HUDEP-2 (cell line): ENCODE data around the gene BMPR1B.
"Not testable (repeated sequence)": the region's sequence is repeated elsewhere in the genome, so short reads cannot be mapped to it uniquely, and the experiment has no call there.

Experiments
- DNase-seq, 76 experiments: peaks; one replicate each; lab custom pipeline; 2025; ENCODE audit not compliant: unreplicated experiment in 76 of 76; lab: John Stamatoyannopoulos, UW

BMPR1B gene

DNA sequence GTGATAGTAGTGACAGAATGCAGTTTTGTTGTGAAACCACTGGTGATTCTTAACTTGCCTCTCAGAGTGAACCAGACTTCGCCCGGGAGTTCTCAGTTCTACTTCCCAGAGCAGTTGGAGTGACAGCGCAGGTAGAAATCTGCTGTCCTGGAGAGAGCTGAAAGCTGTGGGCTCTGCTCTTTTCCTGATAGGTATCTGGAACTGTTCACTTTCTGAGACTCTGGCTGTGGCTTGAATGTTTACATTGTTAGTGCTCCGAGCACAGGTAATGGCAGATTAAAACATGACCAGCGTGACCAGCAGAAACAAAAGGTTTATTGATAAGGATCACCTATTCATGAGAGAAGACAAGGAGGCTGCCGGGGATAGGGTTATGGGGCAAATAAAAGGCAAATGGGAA, 360.7 kb downstream of the BMPR1B start:
- DNase-seq: no peak

- DNase-seq: no peak
Observed at GRCh38 chr4:95120456-95120855, 362.7 kb downstream of the BMPR1B start.

DNA sequence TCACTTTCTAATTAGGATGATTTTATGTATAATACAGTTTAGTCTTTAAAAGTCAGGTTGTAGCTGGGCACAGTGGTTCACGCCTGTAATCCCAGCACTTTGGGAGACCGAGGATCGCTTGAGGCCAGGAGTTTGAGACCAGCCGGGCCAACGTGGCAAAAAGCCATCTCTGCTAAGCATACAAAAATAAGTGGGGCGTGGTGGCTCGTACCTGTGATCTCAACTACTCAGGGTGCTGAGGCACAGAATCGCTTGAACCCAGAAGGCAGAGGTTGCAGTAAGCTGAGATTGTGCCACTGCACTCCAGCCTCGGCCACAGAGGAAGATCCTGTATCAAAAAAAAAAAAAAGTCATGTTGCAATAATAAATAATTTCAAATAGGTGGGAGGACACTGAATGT, 364.2 kb downstream of the BMPR1B start:
- DNase-seq: no peak

DNA sequence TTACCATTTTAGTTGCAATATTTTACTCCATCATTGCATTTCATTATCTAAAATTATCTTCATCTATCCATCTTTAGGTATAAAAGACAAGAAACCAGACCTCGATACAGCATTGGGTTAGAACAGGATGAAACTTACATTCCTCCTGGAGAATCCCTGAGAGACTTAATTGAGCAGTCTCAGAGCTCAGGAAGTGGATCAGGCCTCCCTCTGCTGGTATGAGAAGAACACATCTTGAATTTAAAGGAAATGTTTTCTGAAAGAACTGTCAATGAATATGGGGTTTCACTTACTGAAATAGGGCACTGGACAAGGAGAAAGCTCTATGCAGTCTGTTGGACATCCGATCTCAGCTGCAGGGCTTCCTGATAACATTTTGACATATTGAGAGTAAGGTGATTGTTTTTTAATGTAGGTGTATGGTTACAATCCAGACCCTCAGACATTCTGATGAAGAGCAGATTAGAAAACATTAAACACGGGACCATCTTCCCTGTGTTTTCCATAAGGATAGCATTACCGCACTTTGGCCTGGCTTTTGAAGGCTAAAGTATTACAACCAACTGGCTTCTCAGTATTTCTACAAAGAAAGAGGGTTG, 367.2 kb downstream of the BMPR1B start:
- DNase-seq: no peak

- DNase-seq: no peak
Observed at GRCh38 chr4:95129031-95129430, 371.3 kb downstream of the BMPR1B start.

- no peak for DNase-seq
Observed at GRCh38 chr4:95129821-95130311, 372.1 kb downstream of the BMPR1B start.

- DNase-seq: not testable (repeated sequence)
Observed at GRCh38 chr4:95134016-95134415, 376.3 kb downstream of the BMPR1B start.

DNA sequence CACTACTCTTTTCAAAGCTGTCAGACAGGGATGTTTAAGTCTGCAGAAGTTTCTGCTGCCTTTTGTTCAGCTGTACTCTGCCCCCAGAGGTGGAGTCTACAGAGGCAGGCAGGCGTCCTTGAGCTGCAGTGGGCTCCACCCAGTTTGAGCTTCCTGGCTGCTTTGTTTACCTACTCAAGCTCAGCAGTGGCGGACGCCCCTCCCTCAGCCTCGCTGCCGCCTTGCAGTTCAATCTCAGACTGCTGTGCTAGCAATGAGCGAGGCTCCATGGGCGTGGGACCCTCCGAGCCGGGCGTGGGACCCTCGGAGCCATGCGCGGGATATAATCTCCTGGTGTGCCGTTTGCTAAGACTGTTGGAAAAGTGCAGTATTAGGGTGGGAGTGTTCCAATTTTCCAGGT, 381.7 kb downstream of the BMPR1B start:
- not testable (repeated sequence) for DNase-seq

- no peak for DNase-seq
Observed at GRCh38 chr4:95141361-95141760, 383.6 kb downstream of the BMPR1B start.

- no peak for DNase-seq
Observed at GRCh38 chr4:95142932-95143331, 385.2 kb downstream of the BMPR1B start.

DNA sequence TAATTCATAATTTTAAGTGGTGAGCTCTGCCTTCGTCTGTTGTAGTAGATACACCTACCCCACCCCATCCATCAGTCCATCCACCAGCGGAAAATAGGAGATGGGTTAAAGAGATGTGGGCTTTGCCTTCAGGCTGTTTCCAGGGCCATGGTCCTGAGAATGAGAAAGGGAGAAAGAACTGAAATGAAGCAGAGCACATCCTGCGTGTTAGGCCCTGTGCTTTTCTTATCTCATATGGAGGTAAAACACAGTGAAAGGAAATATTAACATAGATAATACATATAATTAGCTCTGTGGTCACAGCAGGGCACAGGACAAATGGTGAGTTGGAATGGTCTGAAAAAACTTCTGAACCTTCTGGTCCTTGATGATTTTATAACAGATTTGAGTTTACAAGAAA, 393.5 kb downstream of the BMPR1B start:
- no peak for DNase-seq

GRCh38 chr4:95153182-95153581, 395.4 kb downstream of the BMPR1B start:
- DNase-seq: no peak

DNA sequence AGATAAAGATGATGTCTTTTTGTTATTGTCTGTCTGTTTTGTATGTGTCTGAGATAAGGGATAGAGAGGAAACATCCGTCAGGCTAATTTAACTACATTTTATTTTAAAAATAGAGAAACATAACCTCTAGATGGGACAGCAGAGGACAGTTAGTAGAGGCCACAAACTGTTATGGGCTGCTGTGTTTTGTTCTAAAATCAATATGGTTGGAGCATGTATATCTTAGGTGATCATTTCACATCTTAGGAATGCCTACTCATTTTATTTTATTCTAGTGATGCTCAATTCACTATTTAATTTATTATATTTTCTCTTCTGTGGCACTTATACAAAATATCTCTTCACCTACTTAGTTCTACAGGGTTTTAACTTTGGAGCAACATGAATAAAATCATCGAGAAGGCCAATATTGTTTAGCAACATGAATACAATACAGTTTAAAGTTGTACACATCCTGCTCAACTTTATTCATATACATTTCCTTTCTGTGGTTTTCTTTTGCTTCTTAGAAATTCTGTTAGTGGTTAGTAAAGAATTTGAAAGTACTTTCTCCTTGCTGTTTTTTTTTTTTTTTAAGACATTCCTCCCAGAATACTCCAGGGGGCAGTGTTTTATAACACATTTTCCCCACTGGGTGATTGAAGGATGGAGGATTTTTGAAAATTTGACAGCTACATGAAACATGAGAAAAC, 398.1 kb downstream of the BMPR1B start:
- peak in 11 of 76 experiments; percentile 1 to 32 (median 5) for DNase-seq

- DNase-seq: no peak
Observed at GRCh38 chr4:95156452-95156765, 398.7 kb downstream of the BMPR1B start.

- DNase-seq: no peak
Observed at GRCh38 chr4:95157596-95157995, 399.8 kb downstream of the BMPR1B start.

GRCh38 chr4:95158045-95158444, 400.3 kb downstream of the BMPR1B start:
- no peak for DNase-seq

GRCh38 chr4:95158626-95159025, 400.9 kb downstream of the BMPR1B start:
- DNase-seq: no peak

DNA sequence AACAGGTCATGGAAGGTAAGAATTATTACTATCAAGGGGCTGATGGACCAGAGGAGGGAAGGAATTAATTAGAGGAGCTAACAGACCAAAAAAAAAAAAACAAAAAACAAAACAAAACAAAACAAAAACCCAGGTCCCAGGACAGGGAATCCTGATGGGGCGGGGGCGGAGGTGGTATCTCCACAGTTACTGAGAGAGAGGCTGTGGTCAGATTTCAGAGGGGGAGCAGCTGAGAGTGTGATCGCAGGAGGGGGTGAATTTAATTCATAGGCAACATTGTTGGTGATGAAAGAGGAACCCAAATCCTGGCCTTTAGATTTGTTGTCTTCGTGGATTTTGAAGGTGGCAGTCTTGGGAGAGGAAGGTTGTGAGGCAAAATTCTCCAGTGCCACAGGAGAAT, 401.6 kb downstream of the BMPR1B start:
- no peak for DNase-seq

GRCh38 chr4:95161781-95162469, 404.2 kb downstream of the BMPR1B start:
- no peak for DNase-seq

DNA sequence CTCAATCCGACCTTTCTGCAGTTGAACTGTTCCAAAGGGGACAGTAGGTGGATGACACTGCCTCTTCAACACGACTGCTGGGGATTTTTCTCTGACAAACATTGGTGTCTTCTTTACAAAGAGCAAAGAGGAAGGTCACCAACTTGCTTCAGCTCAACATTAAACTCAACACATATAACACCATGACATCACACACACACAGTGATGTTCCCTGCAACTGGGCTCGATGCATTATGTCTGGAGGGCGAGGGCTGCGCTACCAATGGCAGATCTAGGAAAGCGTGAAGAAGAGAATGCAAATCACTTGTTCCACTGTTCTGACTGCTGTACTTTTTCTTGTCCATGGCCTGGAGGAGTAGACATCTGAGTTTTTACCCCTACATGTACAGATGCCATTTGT, 405.1 kb downstream of the BMPR1B start:
- DNase-seq: no peak

- DNase-seq: peak in 37 of 76 experiments; percentile 1 to 66 (median 27)
Observed at GRCh38 chr4:95165926-95166524, 408.3 kb downstream of the BMPR1B start.

GRCh38 chr4:95167805-95168204, 410.1 kb downstream of the BMPR1B start:
- no peak for DNase-seq
